Fibroblast of skin of back (primary cell): ENCODE results near the gene NKRF. TPM values are rescaled to one million over a fixed set of nuclear protein-coding genes. Genes with fewer than 3 reads are reported as not detected.
"Not testable (repeated sequence)": the region's sequence is repeated elsewhere in the genome, so short reads cannot be mapped to it uniquely, and the experiment has no call there.

Source experiments
- DNase-seq: peaks from one replicate; pipeline ENCODE4 v3.0.0-alpha.2; 2013
- polyA plus RNA-seq, 2 experiments: library from polyadenylated mRNA; unstranded; fragments of 120-200 nt; gene quantifications; one replicate each; pipeline ENCODE4 v1.2.1, GENCODE V29; 2013; ENCODE audit not compliant: insufficient read length in 2 of 2

NKRF gene
- 8.8 TPM for polyA plus RNA-seq (2013, experiment 1 of 2; ENCODE audit: insufficient read length)
- 7.5 TPM for polyA plus RNA-seq (2013, experiment 2 of 2; ENCODE audit: insufficient read length)

DNA sequence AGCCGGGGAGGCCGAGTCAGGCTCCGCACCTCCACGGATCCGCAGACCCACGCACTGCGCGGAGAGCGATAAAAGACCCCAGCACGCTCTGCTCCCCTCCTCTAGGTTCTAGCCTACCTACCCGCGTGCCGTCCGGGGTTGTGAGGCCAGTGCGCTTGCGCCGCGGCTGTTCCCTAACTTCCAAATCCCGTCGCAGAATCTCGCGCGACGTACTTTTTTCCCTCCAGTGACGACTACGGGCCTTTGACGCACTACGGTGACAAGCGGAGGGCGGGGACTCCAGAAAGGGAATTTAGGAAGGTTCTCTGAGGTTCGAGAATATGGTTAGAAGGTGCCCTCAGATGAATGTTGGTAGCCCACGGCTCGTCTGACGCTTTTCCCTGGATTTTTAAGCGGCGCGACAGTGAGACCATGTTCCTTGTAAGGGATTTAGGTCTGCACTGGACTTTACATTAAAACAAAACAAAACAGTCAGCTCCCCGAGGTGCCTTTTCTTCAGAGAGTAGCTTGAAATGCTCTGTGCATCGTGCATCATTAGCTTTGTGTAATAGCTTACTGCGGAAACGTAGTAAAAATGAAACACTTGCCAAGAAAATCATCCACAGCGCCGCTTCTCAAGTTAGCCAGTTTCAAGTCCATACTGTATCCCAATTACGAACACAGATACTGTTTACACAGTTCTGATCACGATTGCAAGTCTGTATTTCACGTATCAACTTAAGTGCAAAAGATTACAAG, at the start of gene NKRF:
Gene NKRF, minus strand, starts transcription at position 145 of the 738 bp plus-strand sequence.
- peak; percentile 89 for DNase-seq

DNA sequence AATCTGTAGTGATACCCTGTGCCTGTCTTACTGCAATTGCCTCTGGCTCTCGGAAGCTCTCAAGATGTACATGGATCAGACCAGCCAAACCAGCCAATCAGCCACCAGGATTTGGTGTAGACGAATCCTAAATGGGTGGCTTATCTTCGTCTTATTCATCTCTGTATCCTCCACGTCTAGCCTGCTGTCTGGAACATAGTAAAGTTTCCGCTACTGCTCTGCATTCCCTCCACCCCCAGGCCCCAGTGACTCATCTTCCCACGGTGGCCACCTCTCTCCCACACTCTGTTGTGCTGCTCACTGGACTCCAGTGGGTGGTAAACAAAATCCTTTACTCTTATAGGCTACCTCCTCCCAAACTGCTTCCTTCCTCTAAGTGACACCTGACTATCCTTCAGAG, 48.9 kb upstream of the NKRF start:
- peak; percentile 74 for DNase-seq

DNA sequence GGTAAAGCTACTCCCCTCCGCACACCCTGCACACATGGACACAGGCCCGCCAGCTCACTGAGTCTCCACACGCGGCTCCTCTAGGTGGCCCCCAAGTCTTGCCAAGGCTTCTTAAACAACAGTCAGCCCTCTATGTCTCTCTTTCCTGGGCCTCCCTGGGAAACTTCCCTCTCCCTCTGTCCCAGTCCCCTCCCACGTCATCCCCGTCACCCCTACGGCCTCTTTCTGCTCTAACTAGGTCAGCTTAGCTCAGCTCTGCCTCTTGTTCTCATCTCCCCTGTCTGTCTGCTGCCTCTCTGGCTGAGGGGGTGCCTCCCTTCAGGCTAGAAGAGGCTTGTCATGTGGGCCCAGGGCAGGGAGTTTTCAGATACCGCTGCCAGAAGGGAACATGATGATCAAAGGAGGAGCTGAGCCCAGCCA, 47.9 kb upstream of the NKRF start:
- DNase-seq: peak; percentile 36

DNA sequence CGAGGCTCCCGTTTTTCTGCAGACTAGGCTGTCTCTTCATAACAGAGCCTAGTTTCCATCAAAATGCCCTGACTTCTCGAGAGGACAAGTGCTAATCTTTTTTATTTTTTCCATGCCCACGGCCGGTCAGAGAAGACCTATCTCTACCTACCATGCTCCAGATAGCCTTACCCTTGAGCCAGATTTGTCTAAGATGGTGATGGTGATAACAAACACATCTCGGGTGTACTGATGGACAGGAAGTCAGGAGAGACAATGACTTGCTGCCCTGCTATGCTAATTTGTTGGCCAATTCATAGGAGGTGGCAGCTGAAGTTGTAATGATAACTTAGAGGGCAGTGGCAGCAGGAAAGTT, 42.2 kb upstream of the NKRF start:
- DNase-seq: no peak

DNA sequence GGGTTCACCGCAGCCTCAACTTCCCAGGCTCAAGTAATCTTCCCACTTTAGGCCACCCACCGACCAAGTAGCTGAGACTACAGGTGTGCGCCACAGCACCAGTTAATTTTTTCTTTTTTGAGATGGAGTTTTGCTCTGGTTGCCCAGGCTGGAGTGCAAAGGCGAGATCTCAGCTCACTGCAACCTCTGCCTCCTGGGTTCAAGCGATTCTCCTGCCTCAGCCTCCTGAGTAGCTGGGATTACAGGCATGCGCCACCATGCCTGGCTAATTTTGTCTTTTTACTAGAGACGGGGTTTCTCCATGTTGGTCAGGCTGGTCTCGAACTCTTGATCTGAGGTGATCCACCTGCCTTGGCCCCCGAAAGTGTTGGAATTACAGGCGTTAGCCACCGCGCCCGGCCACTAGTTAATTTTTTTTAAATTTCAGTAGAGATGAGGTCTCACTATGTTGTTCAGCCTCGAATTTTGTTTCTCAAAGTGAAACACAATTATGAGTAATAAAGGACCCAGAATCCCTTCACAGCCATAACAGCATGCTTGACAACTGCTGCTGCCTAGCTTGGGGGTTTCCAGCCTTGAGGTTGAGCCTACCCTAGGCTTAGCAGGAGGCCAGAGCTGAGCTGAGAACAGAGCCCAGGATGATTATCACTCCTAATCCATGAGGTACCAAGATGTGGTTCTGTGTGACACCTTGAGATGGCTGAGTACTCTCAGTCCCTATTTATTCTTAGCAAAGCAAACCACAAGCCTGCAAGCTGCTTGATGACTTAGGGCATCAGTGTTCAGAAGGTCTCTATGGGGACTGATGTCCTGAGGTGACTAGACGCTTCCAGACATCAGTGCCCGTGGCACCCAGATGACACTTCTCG, 41.6 kb upstream of the NKRF start:
- no peak for DNase-seq

DNA sequence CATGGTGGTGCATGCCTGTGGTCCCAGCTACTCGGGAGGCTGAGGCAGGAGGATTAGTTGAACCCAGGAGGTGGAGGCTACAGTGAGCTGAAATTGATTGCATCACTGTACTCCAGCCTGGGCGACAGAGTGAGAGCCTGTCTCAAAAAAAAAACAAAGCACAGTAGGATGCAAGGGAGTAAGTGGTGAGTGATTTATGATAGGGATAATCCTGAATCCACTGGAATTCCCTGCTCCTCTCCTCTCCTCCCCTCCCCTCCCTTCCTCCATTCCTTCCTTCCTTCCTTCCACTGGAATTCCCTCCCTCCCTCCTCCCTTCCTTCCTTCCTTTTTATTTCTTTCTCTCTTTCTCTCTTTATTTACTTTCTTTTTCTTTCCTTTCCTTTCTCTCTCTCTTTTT, 40.9 kb upstream of the NKRF start:
- no peak for DNase-seq

DNA sequence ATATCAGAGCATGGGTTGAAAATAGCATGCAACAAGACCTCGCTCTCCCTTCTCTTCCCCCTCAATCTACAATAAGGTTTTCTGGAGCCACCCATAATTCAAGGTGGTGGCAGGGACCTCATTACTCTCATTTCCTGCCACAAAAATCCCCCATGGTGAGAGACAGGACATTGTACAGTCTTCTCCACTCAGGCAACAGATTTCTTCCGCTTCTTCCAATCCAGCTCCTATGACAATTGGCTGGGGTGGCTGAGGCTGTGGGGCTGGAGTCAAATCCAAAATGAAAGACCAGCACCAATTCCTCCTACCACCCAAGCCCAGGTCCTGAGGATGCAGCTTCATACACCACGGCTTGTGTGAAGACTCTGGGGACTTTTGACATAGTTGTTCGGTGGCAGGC, 40.3 kb upstream of the NKRF start:
- no peak for DNase-seq

DNA sequence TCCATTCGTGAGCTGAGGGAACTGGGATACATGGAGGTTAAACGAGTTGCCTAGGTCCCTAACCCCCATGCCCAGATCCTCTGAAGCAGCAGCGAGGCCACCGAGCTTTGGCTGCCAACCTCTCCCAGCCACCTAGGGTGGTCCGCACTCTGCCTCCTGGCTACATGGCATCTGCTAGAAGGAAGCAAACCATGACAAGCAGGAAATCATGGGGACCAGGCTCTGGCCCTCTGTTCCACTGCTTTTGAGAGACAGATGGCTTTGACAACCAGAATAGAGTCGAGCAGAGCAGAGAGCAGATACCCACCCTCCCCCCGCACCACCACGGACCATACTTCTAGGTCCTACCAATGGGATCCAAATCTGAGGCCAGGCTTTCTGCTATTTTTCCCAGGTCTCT, 37.5 kb upstream of the NKRF start:
- DNase-seq: no peak

DNA sequence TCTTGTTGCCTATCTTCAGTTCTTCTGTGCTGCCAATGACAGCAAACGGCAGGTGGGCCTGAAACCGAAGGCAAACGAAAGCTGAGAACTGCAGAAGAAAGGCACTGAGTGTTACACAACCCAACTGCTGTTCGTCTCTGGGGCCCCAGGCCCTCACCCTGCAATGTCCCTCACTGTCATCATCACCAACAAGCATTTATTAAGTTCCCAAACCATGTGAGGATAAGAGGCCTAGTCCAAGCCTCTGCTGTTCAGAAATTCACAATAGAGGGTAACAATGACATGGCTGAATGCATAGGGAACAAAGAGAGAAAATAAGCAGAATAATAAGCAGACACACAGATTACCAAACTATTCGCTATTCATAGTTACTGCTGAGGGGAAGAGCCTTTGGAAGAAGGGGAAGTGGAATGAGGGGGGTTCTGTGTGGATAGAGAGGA, 34.5 kb upstream of the NKRF start:
- DNase-seq: no peak

DNA sequence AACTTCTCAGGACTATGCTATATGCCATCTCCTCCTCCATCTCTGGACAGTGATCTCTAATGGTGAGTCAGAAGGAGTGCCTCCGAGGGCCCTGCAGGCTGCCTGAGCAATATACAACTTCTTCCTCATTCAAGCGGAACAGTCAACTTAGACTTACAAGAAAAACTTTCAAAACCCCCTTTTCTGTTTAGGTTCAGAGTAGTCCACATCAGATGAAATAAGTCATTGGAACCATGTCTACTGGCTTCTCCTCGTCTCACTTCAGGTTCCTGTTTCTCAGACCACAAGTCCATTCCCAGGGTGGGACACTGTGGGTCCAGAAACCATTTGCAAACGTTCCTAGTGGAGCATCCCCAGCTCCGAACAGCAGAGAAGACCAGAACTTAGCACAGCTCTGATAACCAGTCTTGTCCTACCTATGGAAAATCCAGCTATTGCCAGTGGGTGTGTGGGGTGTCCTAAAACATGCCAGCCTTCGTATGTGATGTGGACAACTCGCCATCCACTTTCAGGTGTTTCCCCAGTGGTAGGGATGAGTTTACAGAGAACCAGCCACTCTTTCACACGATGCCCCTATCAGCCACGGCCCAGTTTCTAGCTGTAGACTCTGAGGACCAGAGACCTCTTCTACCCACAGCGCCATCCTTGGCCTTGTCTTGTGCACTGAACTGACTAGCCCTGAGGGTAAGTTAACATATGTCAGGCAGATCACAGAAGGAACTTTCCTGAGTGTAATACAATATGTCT, 32.7 kb upstream of the NKRF start:
- DNase-seq: no peak

DNA sequence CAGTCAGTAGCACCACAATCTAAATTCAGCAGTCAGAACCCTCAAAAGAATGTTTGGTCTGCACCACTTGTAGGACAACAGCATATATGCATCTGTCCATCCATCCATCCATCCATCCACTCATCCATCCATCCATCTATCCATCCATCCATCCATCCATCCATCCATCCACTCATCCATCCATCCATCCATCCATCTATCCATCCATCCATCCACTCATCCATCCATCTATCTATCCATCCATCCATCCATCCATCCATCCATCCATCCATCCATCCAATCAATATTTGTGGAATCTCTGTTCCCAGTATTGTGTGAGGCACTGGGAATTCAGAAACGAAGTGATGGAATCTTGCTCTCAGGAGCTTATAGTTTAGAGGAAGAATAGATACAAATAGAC, 31.2 kb upstream of the NKRF start:
- not testable (repeated sequence) for DNase-seq

DNA sequence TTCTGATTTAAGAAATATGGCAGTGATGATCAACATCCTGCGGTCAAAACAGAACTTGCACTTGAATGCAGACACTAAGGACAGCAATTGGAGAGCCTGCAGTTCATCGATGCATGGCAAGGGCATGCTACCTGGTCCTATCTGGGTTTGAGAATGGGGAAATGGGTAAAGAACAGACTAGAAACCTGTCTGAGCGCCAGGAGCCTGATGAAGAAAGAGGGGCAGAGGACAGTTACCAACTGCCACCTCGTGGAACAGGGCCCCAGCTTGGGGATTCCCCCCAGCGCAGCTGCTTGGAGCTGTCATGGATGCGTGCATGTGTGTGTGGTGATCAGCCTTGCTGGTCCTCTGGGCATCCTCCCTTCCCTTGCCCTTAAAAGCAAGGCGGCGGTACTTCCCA, 30.2 kb upstream of the NKRF start:
- DNase-seq: no peak

DNA sequence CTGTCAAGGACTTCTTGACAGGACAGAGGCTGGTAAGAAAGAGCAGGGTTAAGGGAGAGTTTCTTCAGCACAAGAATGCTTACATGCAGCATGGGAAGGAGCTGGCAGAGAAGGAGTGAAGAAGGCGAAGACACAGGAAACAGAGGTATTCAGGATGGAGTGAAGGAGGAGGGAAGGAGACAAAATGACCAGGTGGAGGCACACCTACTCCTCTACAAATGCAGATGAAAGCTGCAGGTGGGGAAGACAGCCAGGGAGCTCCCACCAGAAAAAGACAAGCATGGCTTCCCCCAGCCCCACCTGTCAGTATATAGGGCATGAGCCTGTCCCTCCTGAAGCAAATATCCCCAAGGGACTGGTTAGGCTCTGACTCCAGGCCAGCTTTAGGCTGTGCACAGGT, 29.6 kb upstream of the NKRF start:
- no peak for DNase-seq

DNA sequence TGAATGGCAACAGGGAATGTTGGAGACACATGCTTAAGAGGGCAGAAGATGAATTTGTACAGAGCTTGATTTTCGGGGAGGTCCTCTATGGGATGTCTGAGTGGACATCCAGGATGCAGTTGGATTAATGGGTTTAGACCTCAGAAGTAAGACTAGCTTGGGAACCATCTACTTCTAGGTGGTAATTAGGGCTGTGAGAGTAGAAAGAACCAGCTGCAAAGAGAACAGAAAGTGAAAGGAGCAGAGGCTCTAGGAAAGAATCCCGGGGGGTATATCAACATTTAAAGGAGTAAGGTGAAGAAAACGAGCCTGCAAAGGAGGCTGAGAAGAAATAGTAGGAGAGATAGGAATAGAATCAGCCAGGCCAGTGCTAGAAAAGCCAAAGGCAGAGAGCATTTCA, 29.0 kb upstream of the NKRF start:
- no peak for DNase-seq

DNA sequence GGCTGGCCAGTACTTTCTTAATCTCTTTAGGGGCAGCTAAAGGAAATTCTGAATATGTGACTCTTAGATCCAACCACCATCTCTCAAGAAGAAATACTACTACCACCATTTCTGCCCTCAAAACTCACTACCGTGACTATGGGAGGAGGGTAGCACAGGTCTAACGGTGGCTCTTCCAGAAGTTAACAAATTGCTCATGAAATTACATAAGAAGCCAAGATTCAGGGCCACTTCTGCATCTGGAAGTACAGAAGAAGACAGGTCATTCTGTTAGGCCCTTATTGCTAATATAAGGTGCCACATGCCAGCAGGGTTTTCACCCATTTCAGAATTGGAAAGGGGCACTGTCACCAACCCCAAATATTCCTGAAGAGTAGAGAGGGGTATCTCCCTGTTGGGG, 19.6 kb upstream of the NKRF start:
- DNase-seq: no peak

DNA sequence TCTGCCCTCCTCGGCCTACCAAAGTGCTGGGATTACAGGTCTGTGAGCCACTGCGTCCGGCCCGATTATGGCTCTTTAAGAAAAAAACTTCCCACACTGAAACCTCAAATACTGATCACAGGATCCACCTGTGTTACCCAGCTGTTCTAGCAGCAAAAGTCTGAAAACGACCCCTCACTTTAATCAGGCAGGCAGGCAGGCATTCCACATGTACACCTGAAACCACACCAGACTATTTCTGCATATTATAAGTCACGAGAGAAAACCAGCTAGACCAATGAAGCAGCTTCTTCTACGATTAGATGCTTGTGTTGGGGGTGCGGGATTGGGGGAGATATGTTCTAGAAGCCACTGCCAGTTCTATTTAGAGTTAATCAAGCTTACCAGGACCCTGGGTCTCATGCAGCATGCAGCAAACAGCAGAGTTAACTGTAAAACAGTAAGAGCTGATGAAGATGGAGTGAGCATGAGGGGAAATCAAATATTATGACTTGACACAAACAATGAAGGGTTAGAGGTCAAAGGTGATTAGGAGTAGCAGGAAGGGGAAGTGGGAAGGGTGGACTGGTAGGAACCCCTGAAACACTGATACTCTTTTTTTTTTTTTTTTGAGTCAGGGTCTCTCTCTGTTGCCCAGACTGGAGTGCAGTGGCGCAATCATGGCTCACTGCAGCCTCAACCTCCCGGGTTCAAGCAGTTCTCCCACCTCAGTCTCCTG, 18.9 kb upstream of the NKRF start:
- no peak for DNase-seq

DNA sequence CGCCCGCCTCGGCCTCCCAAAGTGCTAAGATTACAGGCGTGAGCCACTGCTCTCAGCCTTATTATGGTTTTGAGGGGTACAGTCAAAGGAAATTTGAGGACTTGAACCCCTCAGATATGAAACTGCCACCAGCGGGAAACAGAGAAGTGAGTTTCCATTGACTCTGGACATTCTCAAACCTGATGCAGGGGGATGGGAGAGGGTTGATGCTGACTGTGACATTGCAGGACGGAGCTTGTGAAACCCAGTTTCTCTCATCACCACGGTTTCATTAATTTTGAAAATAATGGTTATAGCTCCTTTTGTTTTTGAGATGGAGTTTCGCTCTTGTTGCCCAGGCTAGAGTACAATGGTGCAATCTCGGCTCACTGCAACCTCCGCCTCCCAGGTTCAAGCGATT, 18.2 kb upstream of the NKRF start:
- DNase-seq: no peak

DNA sequence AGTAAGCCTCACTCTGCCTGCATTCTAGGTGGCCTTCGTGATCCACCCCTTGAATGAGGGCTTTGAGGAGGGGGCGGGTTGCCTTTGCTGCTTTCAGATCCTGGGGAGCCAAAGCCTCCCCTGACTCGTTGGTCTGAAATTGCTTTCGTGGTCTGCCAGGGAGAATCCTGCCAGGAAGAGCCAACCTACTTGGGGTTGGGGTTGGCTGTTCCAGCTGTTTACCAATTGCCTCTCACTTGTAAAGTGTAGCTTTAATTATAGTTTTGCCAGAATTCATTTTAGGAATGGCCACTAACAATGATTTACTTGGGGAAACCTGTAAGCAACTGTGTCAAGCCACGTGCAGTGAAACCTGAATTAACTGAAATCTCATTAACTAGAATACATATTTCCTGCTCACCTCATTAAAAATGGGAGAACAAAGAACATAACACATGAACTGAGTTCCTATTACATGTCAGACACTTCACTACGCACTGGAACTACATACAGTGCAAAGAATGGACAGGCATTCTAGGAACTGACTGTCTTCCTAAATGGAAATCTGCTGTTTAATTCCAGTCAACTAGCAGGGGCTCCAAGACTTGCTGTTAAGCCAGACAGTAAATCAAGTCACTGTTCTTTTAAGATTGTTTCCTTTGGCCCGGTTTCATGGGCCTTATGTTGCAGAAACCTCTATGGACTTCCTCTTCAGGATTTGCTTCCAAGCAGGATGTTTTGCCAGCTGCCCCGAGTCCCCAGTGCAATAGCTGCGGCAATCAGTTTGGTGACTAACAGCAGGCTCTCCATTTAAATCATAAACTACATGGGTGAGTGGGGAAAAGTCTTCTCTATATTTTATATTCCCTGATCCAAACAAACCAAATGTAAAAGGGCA, 16.4 kb upstream of the NKRF start:
- peak; percentile 63 for DNase-seq

DNA sequence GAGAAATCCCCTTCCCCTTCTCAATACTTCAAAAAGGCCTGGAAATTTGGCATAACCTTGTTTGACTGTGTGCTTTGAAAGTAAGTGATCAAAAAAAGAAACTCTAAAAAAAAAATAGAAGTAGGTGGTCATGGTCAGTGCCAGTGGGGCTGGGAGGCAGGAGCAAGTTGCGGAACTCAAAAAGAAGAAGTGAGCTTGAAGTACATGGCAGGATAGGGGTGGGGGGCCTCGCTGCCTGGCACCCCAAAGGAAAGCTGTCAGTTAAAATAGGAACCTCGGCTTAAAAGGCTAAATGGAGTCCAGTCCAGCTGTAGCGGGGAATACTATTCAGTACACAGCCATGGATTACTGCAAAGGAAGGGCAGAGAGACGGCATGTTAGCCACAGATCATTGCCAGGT, 12.2 kb upstream of the NKRF start:
- DNase-seq: no peak

DNA sequence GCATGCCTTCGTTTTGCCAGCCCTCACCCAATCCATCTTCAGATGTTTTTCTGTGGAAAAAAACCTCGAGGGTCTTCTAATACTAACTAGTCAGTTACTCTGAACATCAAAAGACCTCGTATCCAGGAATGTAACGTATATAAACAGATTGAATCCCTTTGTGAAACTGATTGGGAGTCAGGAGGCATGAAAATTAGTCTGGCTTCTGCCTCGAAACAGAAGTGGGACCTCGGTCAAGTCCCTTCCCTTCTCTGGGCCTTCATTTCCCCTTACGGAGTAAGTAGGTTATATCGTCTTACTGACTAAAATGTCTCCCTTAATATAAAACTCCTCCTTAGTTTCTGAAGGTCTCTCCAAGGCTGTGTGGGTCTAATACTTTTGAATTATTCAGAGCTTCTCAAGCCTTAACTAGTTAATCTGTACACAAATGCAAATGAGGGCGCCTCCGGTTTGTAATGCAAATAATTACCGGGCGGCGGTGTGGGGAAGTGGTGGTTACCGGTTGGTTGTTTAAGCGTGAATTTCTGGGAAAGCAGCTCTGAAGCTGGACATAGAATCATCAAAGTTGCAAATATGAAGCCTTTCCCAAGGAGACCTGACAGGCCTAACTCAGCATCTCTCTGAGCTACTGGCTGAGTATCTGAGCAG, 11.4 kb upstream of the NKRF start:
- no peak for DNase-seq

DNA sequence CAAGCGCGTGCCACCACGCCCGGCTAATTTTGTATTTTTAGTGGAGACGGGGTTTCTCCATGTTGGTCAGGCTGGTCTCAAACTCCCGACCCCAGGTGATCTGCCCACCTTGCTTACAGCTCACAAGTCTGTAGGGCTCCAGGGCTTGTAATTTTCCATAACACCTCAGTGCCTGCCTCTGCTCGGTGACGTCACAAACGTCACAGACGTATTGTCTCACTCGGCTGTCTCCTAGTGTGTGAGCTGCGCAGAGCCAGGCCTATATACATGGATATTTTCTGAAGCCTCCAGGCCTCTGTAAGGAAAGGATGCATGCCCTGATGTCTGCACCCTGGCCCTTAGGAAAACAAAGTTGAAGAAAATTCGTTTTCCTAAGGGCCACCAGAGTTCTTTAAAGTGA, 8.6 kb upstream of the NKRF start:
- DNase-seq: no peak
